NB4 (cell line): ENCODE measurements around the gene ASPHD1.

Experiments
- CTCF ChIP-seq: IDR thresholded peaks from one replicate; pipeline ENCODE4 v1.5.1; 2012; ENCODE audit warnings: low read depth, low read length
- POLR2A ChIP-seq: IDR thresholded peaks from 2 replicates; pipeline ENCODE4 v1.6.1; 2011; ENCODE audit warnings: mild to moderate bottlenecking; ENCODE audit not compliant: insufficient read length; ENCODE audit errors: extremely low read depth

- TF ChIP-seq CTCF (no peak), POLR2A (no peak)
These were observed 40.4 kb downstream of the ASPHD1 start for GRCh38 chr16:29940656-29941055.
